OCI-LY7 (cell line): ENCODE measurements around the gene STAG3.

Source experiments
- CTCF ChIP-seq: fragments of 200-600 bp; sonication (generic); conservative IDR thresholded peaks from 2 replicates; pipeline ENCODE4 v1.5.1; 2014; ENCODE audit warnings: mild to moderate bottlenecking, antibody characterized with exemption, low read length, moderate library complexity, mixed read lengths
- EZH2phosphoT487 ChIP-seq: fragments of 200-600 bp; sonication (generic); IDR thresholded peaks from 2 replicates; pipeline ENCODE4 v1.6.1; 2018; ENCODE audit warnings: low read depth, borderline replicate concordance, mild to moderate bottlenecking, mixed run types, antibody characterized with exemption, low read length, moderate library complexity, mixed read lengths

GRCh38 chr7:100160067-100160466 is 17.7 kb upstream of the STAG3 start:
- TF ChIP-seq CTCF: no peak
- no peak for TF ChIP-seq EZH2phosphoT487
